GM18511 (cell line): ENCODE data around the gene ROR2.

Source experiments
- ATAC-seq: cut with Tn5 transposase; IDR thresholded peaks from one replicate; pipeline ENCODE4 v1.9.1; 2021; ENCODE audit warnings: mild to moderate bottlenecking, moderate library complexity; ENCODE audit not compliant: unreplicated experiment

The ROR2 gene

GRCh38 chr9:91903126-91903911 lies 46.7 kb downstream of the ROR2 start:
- ATAC-seq, result no peak

- ATAC-seq, result no peak
Observed at GRCh38 chr9:91902475-91903125, 47.4 kb downstream of the ROR2 start.

GRCh38 chr9:91900797-91901177 lies 49.2 kb downstream of the ROR2 start:
- ATAC-seq, result no peak

GRCh38 chr9:91900055-91900796 lies 49.8 kb downstream of the ROR2 start:
- ATAC-seq, result no peak

- ATAC-seq, result no peak
Observed at GRCh38 chr9:91899594-91899993, 50.4 kb downstream of the ROR2 start.

- no peak for ATAC-seq
Observed at GRCh38 chr9:91899219-91899563, 50.8 kb downstream of the ROR2 start.

- no peak for ATAC-seq
Observed at GRCh38 chr9:91898451-91899218, 51.4 kb downstream of the ROR2 start.

GRCh38 chr9:91897201-91897600 lies 52.8 kb downstream of the ROR2 start:
- ATAC-seq, result no peak

GRCh38 chr9:91896513-91897121 lies 53.4 kb downstream of the ROR2 start:
- ATAC-seq, result no peak

GRCh38 chr9:91896097-91896496 lies 53.9 kb downstream of the ROR2 start:
- ATAC-seq, result no peak

GRCh38 chr9:91894536-91894935 lies 55.5 kb downstream of the ROR2 start:
- ATAC-seq, result no peak

GRCh38 chr9:91894023-91894422 lies 56.0 kb downstream of the ROR2 start:
- ATAC-seq, result no peak

- ATAC-seq, result no peak
Observed at GRCh38 chr9:91891915-91892314, 58.1 kb downstream of the ROR2 start.

- no peak for ATAC-seq
Observed at GRCh38 chr9:91890662-91891061, 59.4 kb downstream of the ROR2 start.

- no peak for ATAC-seq
Observed at GRCh38 chr9:91889161-91889911, 60.7 kb downstream of the ROR2 start.

GRCh38 chr9:91886414-91887076 lies 63.5 kb downstream of the ROR2 start:
- no peak for ATAC-seq

- ATAC-seq, result no peak
Observed at GRCh38 chr9:91885746-91886413, 64.1 kb downstream of the ROR2 start.

- ATAC-seq, result no peak
Observed at GRCh38 chr9:91884696-91885687, 65.0 kb downstream of the ROR2 start.
